ENCODE measurements around the gene AK2.

Gene AK2

GRCh38 chr1:33004613-33005012, 32.1 kb downstream of the AK2 start:
- H3K4me1 ChIP-seq (ENCODE audit: low read depth, poor library complexity, severe bottlenecking), result peaks cover 45% of the 10 kb centered on the region
- H2AFZ ChIP-seq (ENCODE audit: low read depth), result no peak overlapping the region
- no peaks in the 10 kb centered on the region for H3K27me3 ChIP-seq (ENCODE audit: insufficient read depth, low read depth)
- no peak overlapping the region for H3K9ac ChIP-seq
- no peaks in the 10 kb centered on the region for H3K36me3 ChIP-seq (ENCODE audit: insufficient read depth)
- H3K4me3 ChIP-seq (IDR thresholded peaks at IDR 0.05; ENCODE audit: insufficient read depth, low read depth, low read length), result no peak overlapping the region
- H3K79me2 ChIP-seq (ENCODE audit: insufficient read depth, low read depth), result no peaks in the 10 kb centered on the region
- H4K20me1 ChIP-seq (ENCODE audit: insufficient read depth), result no peaks in the 10 kb centered on the region
- no peak overlapping the region for H3K27ac ChIP-seq
- no peak for TF ChIP-seq CTCF (conservative IDR thresholded peaks at IDR 0.05; ENCODE audit: low read depth, low read length)
- H3K4me2 ChIP-seq, result no peak overlapping the region

GRCh38 chr1:33003657-33004056, 33.0 kb downstream of the AK2 start:
- H3K4me2 ChIP-seq, result peak overlapping the region; percentile 8; the same call in 1 of the 2 replicates
- no peak for TF ChIP-seq CTCF (conservative IDR thresholded peaks at IDR 0.05; ENCODE audit: low read depth, low read length)

GRCh38 chr1:33002006-33002405, 34.7 kb downstream of the AK2 start:
- no peaks in the 10 kb centered on the region for H3K27me3 ChIP-seq (ENCODE audit: insufficient read depth, low read depth)
- H3K4me2 ChIP-seq, result no peak overlapping the region
- no peaks in the 10 kb centered on the region for H4K20me1 ChIP-seq (ENCODE audit: insufficient read depth)
- no peaks in the 10 kb centered on the region for H3K79me2 ChIP-seq (ENCODE audit: insufficient read depth, low read depth)
- H3K4me3 ChIP-seq (IDR thresholded peaks at IDR 0.05; ENCODE audit: insufficient read depth, low read depth, low read length), result no peak overlapping the region
- H3K9ac ChIP-seq, result no peak overlapping the region
- peaks cover 45% of the 10 kb centered on the region for H3K4me1 ChIP-seq (ENCODE audit: low read depth, poor library complexity, severe bottlenecking)
- no peaks in the 10 kb centered on the region for H3K36me3 ChIP-seq (ENCODE audit: insufficient read depth)
- TF ChIP-seq CTCF (conservative IDR thresholded peaks at IDR 0.05; ENCODE audit: low read depth, low read length), result no peak
- H3K27ac ChIP-seq, result no peak overlapping the region
- no peak overlapping the region for H2AFZ ChIP-seq (ENCODE audit: low read depth)

More at GRCh38 chr1:33003657-33004056, 33.0 kb downstream of the AK2 start:
- Histone ChIP-seq H3K79me2 (ENCODE audit: insufficient read depth, low read depth) (no peaks in the 10 kb centered on the region), H4K20me1 (ENCODE audit: insufficient read depth) (no peaks in the 10 kb centered on the region), H2AFZ (ENCODE audit: low read depth) (no peak overlapping the region), H3K36me3 (ENCODE audit: insufficient read depth) (no peaks in the 10 kb centered on the region), H3K4me1 (ENCODE audit: low read depth, poor library complexity, severe bottlenecking) (peaks cover 45% of the 10 kb centered on the region), H3K27ac (no peak overlapping the region), H3K4me3 (IDR thresholded peaks at IDR 0.05; ENCODE audit: insufficient read depth, low read depth, low read length) (no peak overlapping the region), H3K9ac (no peak overlapping the region), H3K27me3 (ENCODE audit: insufficient read depth, low read depth) (no peaks in the 10 kb centered on the region)

GRCh38 chr1:33001282-33001681, 35.4 kb downstream of the AK2 start:
- TF ChIP-seq CTCF (conservative IDR thresholded peaks at IDR 0.05; ENCODE audit: low read depth, low read length), result peak; percentile 18; the same call in 1 of the 2 replicates
- no peak overlapping the region for H3K27ac ChIP-seq
- no peaks in the 10 kb centered on the region for H3K36me3 ChIP-seq (ENCODE audit: insufficient read depth)
- no peak overlapping the region for H3K9ac ChIP-seq
- no peaks in the 10 kb centered on the region for H3K79me2 ChIP-seq (ENCODE audit: insufficient read depth, low read depth)
- no peak overlapping the region for H3K4me2 ChIP-seq
- no peaks in the 10 kb centered on the region for H3K27me3 ChIP-seq (ENCODE audit: insufficient read depth, low read depth)
- H3K4me3 ChIP-seq (IDR thresholded peaks at IDR 0.05; ENCODE audit: insufficient read depth, low read depth, low read length), result no peak overlapping the region
- H2AFZ ChIP-seq (ENCODE audit: low read depth), result no peak overlapping the region
- peaks cover 52% of the 10 kb centered on the region for H3K4me1 ChIP-seq (ENCODE audit: low read depth, poor library complexity, severe bottlenecking)
- no peaks in the 10 kb centered on the region for H4K20me1 ChIP-seq (ENCODE audit: insufficient read depth)
